ENCODE measurements around the gene SLC66A1.

SLC66A1 gene

DNA sequence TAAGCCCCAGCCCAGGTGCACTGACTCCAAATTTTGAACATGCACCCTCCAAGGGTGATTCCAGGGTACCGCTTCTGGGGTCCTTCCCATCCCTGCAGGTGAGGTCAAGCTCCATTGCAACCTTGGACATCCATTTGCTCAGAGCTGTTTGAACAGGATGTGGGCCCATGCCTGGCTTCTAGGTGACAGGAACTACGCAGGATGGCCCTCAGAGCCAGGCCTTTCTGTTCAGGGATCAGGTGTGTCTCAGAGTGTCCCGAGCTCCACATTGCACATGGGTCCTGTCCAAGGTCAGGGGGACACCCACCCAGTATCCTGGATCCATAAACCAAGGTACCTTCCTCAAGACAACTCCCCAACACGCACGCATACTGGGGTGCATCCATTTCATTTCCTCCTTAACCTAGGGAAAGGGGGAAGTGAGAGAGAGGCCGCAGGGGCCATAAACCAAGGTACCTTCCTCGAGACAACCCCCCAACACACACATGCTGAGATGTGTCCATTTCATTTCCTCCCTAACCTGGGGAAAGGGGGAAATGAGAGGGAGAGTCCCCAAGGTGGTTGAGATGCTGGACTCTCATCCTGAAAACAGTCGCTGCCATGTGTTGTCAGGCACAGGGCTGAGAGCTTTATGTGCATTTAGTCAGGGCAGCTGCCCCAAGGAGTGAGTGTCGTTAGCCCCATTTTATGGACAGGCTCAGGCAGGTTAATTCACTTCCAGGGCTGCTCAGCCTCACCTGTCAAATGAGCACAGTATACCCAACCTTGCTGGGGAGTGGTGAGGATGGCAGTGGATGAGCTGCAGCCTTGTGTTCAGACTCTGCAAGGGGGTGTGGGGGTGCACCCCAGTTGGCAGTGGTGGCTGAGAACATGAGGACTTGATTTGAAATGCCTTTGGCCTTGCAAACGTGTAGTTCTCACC lies 2.1 kb downstream of the SLC66A1 start:
- DNase-seq (ENCODE audit: low read depth) = no peak
- no peak overlapping the region for H3K4me3 ChIP-seq (ENCODE audit: control insufficient read depth, low read depth, low read length)
- TF ChIP-seq, protein P1, sequence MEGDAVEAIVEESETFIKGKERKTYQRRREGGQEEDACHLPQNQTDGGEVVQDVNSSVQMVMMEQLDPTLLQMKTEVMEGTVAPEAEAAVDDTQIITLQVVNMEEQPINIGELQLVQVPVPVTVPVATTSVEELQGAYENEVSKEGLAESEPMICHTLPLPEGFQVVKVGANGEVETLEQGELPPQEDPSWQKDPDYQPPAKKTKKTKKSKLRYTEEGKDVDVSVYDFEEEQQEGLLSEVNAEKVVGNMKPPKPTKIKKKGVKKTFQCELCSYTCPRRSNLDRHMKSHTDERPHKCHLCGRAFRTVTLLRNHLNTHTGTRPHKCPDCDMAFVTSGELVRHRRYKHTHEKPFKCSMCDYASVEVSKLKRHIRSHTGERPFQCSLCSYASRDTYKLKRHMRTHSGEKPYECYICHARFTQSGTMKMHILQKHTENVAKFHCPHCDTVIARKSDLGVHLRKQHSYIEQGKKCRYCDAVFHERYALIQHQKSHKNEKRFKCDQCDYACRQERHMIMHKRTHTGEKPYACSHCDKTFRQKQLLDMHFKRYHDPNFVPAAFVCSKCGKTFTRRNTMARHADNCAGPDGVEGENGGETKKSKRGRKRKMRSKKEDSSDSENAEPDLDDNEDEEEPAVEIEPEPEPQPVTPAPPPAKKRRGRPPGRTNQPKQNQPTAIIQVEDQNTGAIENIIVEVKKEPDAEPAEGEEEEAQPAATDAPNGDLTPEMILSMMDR (conservative IDR thresholded peaks at IDR 0.05; ENCODE audit: control insufficient read depth, insufficient read depth, low read depth, low read length) = no peak

GRCh38 chr1:19315378-19316198 lies 3.5 kb downstream of the SLC66A1 start:
- peak; percentile 48 for DNase-seq (ENCODE audit: low read depth)
- TF ChIP-seq, protein P1 (conservative IDR thresholded peaks at IDR 0.05; ENCODE audit: control insufficient read depth, insufficient read depth, low read depth, low read length) = no peak
- H3K4me3 ChIP-seq (ENCODE audit: control insufficient read depth, low read depth, low read length) = no peak overlapping the region

- TF ChIP-seq, protein P1 (conservative IDR thresholded peaks at IDR 0.05; ENCODE audit: control insufficient read depth, insufficient read depth, low read depth, low read length) = no peak
- no peak overlapping the region for H3K4me3 ChIP-seq (ENCODE audit: control insufficient read depth, low read depth, low read length)
- DNase-seq (ENCODE audit: low read depth) = peak; percentile 26
Observed at GRCh38 chr1:19317126-19317910, 5.2 kb downstream of the SLC66A1 start.

DNA sequence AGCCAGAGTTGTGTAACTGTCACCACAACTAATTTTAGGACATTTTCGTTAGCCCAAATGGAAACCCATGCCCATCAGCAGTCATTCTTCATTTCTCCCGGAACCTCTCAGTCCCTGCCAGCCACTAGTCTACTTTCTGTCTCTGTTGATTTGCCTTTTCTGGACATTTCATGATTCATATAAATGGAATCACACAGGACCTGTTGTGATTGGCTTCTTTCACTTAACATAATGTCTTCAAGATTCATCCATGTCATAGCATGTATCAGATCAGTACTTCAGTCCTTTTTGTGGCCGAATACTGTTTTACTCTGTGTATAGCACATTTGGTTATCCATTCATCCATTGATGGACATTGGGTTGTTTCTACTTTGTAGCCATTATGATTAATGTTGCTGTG lies 7.1 kb downstream of the SLC66A1 start:
- H3K4me3 ChIP-seq (ENCODE audit: control insufficient read depth, low read depth, low read length) = no peak overlapping the region

DNA sequence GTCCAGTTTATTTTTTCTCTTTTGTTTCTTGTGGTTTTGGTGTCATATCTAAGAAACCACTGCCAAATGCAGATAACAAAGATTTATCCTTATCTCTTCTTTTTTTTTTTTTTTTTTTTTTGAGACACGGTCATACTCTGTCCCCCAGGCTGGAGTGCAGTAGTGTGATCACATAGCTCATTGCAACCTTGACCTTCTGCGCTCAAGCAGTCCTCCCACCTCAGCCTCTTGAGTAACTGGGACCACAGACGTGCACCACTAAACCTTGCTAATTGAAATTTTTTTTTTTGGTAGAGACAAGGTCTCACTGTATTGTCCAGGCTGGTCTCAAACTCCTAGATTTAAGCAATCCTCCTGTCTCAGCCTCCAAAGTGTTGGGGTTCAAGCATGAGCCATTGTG lies 8.9 kb downstream of the SLC66A1 start:
- TF ChIP-seq, protein P1 (conservative IDR thresholded peaks at IDR 0.05; ENCODE audit: control insufficient read depth, insufficient read depth, low read depth, low read length) = no peak
- DNase-seq (ENCODE audit: low read depth) = no peak
- no peak overlapping the region for H3K4me3 ChIP-seq (ENCODE audit: control insufficient read depth, low read depth, low read length)

More for the DNA sequence above, 7.1 kb downstream of the SLC66A1 start:
- TF ChIP-seq, protein P1 (conservative IDR thresholded peaks at IDR 0.05; ENCODE audit: control insufficient read depth, insufficient read depth, low read depth, low read length) = no peak
- no peak for DNase-seq (ENCODE audit: low read depth)

GRCh38 chr1:19322481-19322880 lies 10.4 kb downstream of the SLC66A1 start:
- TF ChIP-seq, protein P1 (conservative IDR thresholded peaks at IDR 0.05; ENCODE audit: control insufficient read depth, insufficient read depth, low read depth, low read length) = no peak
- no peak for DNase-seq (ENCODE audit: low read depth)
- H3K4me3 ChIP-seq (ENCODE audit: control insufficient read depth, low read depth, low read length) = no peak overlapping the region

All from fibroblast of mammary gland (primary cell).